Measurements from ENCODE around the gene HECW1. TPM values are rescaled to one million over a fixed set of nuclear protein-coding genes. Genes with fewer than 3 reads are reported as not detected.

HECW1 gene
- total RNA-seq, 1 donor from 2014 or later, result 0.51 TPM

DNA sequence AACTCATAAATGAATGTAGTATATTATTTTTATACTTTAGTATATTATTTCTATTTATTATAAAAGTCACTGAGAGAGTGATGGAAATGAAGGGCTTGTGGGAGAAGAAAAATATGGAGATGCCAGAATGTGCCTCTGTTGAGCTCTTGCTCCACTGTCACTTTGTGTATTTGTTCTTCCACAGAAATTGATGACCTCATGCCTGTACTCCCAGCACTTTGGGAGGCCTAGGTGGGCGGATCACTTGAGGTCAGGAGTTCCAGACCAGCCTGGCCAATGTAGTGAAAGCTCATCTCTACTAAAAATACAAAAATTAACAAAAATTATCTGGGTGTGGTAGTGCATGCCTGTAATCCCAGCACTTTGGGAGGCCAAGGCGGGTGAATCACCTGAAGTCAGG is 394.0 kb downstream of the HECW1 start:
- DNase-seq, result no peak

GRCh38 chr7:43508461-43508860 is 396.0 kb downstream of the HECW1 start:
- no peak for DNase-seq

GRCh38 chr7:43509906-43510305 is 397.5 kb downstream of the HECW1 start:
- DNase-seq, result no peak

DNA sequence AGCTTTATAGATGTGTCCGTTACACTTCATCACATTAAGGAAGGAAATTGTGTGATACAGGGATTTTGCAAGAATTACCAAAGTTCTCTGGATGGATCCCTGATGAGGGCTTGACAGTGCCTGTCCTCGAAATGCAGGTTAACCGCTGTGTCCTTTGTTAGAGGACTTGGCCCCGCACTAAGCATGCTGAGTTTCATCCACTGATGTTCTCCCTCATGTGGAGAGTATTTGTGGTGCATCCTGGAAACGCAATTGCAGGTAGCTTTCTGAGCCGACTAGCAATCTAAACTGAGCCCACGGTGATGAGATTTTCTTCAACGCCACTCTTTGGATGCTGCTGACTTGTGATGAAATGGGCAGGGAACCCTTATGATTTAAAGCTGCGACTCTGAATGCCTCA is 398.6 kb downstream of the HECW1 start:
- DNase-seq, result no peak

- no peak for DNase-seq
These were observed 399.5 kb downstream of the HECW1 start for GRCh38 chr7:43511769-43512515.

- DNase-seq, result no peak
These were observed 400.8 kb downstream of the HECW1 start for GRCh38 chr7:43513251-43513650.

DNA sequence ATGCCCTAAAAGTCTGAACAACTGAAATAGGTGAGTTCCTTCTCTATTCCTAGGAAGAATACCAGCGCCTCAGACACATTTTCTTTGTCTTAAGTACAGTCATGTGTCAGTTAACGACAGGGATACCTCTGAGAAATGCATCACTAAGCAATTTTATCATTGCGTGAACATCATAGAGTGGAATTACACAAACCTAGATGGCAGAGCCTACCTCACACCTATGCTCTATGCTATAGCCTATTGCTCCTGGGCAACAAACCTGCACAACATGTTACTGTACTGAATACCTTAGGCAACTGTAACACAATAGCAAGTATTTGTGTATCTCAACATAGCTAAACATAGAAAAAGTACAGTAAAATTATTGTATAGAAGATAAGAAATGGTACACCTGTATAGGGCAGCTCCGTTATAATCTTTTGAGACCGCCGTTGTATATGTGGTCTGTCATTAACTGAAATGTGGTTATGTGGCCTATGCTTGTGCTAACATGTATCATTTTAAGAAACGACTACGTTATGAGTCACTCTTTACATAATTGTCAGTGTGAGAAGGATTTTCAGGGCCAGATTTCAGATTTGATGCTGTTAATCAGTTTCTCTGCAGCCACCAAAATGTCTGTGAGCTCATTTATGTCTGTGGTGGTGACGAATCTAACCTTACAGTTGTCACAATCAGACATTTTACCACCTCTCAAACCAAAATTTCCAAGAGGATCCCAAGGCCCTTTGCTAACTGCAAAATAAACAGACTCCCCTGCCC is 404.3 kb downstream of the HECW1 start:
- DNase-seq, result no peak

- no peak for DNase-seq
These were observed 405.0 kb downstream of the HECW1 start for GRCh38 chr7:43517464-43517863.

GRCh38 chr7:43520201-43520600 is 407.8 kb downstream of the HECW1 start:
- DNase-seq, result no peak

DNA sequence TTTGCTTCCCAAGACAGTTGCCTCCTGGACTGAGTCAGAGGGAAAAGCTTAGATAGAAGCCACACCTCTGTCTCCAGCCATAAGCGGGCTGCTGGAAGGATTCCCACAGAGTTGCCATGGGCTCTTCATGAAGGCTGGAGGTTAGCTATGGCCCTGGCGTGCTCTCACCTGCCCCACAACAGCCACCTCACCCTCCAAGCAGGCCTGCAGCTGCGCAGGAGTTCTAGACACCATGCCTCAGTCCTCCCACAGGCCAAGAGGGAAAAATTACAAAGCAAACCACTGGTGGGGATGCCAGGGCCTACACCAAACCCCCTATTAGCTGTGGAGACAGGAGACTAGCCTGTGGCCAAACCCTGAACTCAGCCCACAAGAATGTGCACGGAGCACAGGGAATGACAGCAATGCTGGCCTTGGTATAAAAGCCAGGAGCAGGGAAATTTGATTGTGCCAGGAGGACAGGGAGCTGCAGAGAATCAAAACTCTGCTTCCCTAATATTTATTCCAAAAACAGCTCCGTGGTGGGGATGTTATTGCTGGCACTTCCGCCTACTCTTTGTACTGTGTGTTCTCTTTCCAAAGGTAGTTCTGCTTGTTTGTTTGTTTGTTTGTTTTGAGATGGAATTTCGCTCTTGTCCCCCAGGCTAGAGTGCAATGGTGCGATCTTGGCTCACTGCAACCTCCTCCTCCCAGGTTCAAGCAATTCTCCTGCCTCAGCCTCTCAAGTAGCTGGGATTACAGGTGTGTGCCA is 410.1 kb downstream of the HECW1 start:
- DNase-seq, result no peak

- no peak for DNase-seq
These were observed 416.3 kb downstream of the HECW1 start for GRCh38 chr7:43528576-43529354.

- DNase-seq, result no peak
These were observed 418.3 kb downstream of the HECW1 start for GRCh38 chr7:43530553-43531410.

DNA sequence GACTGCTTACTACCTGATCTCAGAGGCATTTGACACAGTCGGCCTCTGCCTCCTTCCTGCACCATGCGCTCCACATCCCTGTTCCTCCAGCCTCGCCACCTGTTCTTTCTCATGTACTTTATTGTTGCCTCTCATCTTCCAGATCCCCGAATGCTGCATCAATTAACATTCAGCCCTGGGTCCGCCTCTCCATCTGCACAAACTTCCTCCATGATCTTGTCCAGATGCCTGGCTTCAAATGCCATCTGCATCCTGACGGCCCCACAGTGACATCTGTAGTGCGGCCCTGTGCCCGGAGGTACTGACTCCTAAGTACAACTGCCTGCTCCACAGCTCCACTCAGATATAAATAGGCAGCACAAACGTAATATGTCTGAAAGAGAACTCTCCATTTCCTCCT is 419.3 kb downstream of the HECW1 start:
- peak; percentile 39 for DNase-seq

GRCh38 chr7:43533801-43534479 is 421.5 kb downstream of the HECW1 start:
- DNase-seq, result peak; percentile 29

DNA sequence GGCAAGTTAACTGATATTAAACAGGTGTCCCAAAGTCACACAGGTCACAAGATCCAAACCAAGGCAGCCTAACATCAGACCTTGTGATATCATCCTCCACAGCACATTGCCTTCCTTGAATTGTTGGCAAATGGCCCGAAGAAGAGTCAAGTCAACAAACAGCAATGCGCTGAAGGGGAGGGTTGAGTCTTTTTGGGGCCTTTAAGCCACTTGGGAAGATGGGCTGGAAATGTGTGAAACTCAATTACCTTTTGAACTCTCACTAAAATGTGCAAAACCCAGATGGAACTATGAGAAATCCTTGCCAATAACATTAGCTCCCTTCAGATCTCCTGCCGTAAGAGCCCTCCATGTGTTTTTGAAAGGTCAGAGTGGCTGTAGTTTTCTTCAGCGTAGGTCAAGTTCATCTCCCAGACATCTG is 422.6 kb downstream of the HECW1 start:
- DNase-seq, result peak; percentile 13

- no peak for DNase-seq
These were observed 423.6 kb downstream of the HECW1 start for GRCh38 chr7:43535810-43536585.

GRCh38 chr7:43536773-43537172 is 424.3 kb downstream of the HECW1 start:
- DNase-seq, result no peak

DNA sequence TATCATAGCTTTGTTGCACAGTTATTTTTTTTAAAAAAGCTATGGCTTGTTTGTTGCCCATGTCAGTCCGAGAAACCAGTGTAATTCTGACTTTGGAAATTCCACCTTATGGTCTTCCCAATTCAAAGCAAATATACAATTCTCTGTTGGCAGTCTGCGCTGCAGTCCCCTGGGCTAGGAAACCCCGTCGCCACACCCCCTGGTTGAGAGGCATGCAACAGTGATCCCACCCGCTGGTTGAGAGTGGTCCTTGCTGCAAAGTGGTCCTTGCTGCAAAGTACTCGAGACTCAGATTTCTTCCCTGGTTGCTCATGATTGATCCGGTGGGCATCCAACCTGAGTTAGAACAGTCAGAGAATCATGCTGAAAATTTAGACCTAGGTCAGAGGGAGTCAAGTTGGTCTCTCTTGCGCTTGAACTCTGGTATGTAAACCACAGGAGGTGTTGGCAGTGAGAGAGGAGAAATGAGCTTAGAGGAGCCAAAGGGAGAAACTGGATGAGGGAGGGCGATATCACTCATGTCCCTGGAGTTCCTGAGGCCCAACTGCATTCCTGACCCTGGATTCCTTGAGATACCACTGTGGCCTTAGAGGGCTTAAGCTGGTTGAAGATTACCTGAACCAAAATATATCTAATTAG is 425.4 kb downstream of the HECW1 start:
- no peak for DNase-seq

- DNase-seq, result no peak
These were observed 425.9 kb downstream of the HECW1 start for GRCh38 chr7:43538404-43538771.
